PC-3 (cell line): ENCODE results near the gene WDPCP. TPM values are rescaled to one million over a fixed set of nuclear protein-coding genes. Genes with fewer than 3 reads are reported as not detected.

Experiments
- ATAC-seq: fragments of 200-7000 bp; cut with Tn5 transposase; 2 replicates; pipeline ENCODE4 v1.9.1; 2020; ENCODE audit warnings: mild to moderate bottlenecking, moderate library complexity
- BruUV-seq: library from RNA; stranded (reverse); fragments of 400-500 nt; replicated peaks from 2 replicates; lab custom pipeline; 2021; lab: Mats Ljungman, UMichigan
- CTCF ChIA-PET: fragments of 300-600 bp; sonication (Branson Sonifier 250); formaldehyde crosslinking; loops from one replicate; lab custom pipeline; 2022; ENCODE audit warnings: antibody characterized with exemption; lab: Charles Lee
- POLR2A ChIA-PET: fragments of 300-600 bp; sonication (Branson Sonifier 250); formaldehyde crosslinking; loops from one replicate; lab custom pipeline; 2022; ENCODE audit warnings: antibody characterized with exemption; ENCODE audit not compliant: unreplicated experiment; lab: Charles Lee
- DNase-seq: peaks from one replicate; pipeline ENCODE4 v3.0.0-alpha.2; 2015
- H2AFZ ChIP-seq: fragments of 300-600 bp; sonication (generic); 2 replicates; pipeline ENCODE4 v1.6.0; 2016; ENCODE audit warnings: antibody characterized with exemption, low read length
- H3F3A ChIP-seq: fragments of 300-600 bp; sonication (generic); one replicate; pipeline ENCODE4 v1.6.0; 2017; ENCODE audit warnings: antibody characterized with exemption, low read length, control low read depth, mild to moderate bottlenecking; ENCODE audit not compliant: unreplicated experiment
- H3K27ac ChIP-seq: fragments of 300-600 bp; sonication (generic); 2 replicates; pipeline ENCODE4 v1.5.1; 2016; ENCODE audit warnings: mild to moderate bottlenecking, low read length
- H3K27me3 ChIP-seq: fragments of 300-600 bp; sonication (generic); 2 replicates; pipeline ENCODE4 v1.6.1; 2016; ENCODE audit warnings: low read length, mixed read lengths
- H3K36me3 ChIP-seq: fragments of 300-600 bp; sonication (generic); 2 replicates; pipeline ENCODE4 v1.6.1; 2016; ENCODE audit warnings: low read depth, mixed run types, low read length, mixed read lengths
- H3K4me1 ChIP-seq: fragments of 300-600 bp; sonication (generic); 2 replicates; pipeline ENCODE4 v1.5.1; 2016; ENCODE audit warnings: low read length; ENCODE audit not compliant: insufficient read depth
- H3K4me2 ChIP-seq: fragments of 300-600 bp; sonication (generic); 2 replicates; pipeline ENCODE4 v1.6.0; 2016; ENCODE audit warnings: low read length
- H3K4me3 ChIP-seq: fragments of 300-600 bp; sonication (generic); 2 replicates; pipeline ENCODE4 v1.5.1; 2016; ENCODE audit warnings: mild to moderate bottlenecking, low read length, mixed read lengths
- H3K79me2 ChIP-seq: fragments of 300-600 bp; sonication (generic); 2 replicates; pipeline ENCODE4 v1.6.1; 2017; ENCODE audit warnings: low read length, mixed read lengths
- H3K9ac ChIP-seq: fragments of 300-600 bp; sonication (generic); 2 replicates; pipeline ENCODE4 v1.6.0; 2016; ENCODE audit warnings: mild to moderate bottlenecking, low read length
- H3K9me2 ChIP-seq: fragments of 300-600 bp; sonication (generic); replicated peaks from 2 replicates; pipeline ENCODE4 v1.6.1; 2016; ENCODE audit warnings: mixed run types, low read length, mixed read lengths
- H3K9me3 ChIP-seq: fragments of 300-600 bp; sonication (generic); 2 replicates; pipeline ENCODE4 v1.6.1; 2016; ENCODE audit warnings: low read length, mixed read lengths
- H4K20me1 ChIP-seq: fragments of 300-600 bp; sonication (generic); 2 replicates; pipeline ENCODE4 v1.6.1; 2016; ENCODE audit warnings: low read length, mixed read lengths
- EZH2 ChIP-seq: fragments of 300-600 bp; sonication (generic); IDR thresholded peaks from one replicate; pipeline ENCODE4 v1.6.1; 2017; ENCODE audit warnings: antibody characterized with exemption, mild to moderate bottlenecking, low read length; ENCODE audit not compliant: unreplicated experiment
- EZH2phosphoT487 ChIP-seq: fragments of 300-600 bp; sonication (generic); IDR thresholded peaks from 2 replicates; pipeline ENCODE4 v1.6.1; 2018; ENCODE audit warnings: mild to moderate bottlenecking, antibody characterized with exemption, low read length, borderline replicate concordance
- intact Hi-C: fragments of 100-400 bp; cut with micrococcal nuclease; formaldehyde crosslinking; loops from 2 replicates; pipeline ENCODE4 v1.9.0; 2023
- total RNA-seq: library from RNA; depleted of rRNA; stranded (reverse); fragments of >200 nt; gene quantifications from 2 replicates; pipeline ENCODE4 v1.2.3, GENCODE V29; 2014
- TF ChIP-seq, protein P1 (sequence below): fragments of 300-600 bp; sonication (generic); conservative IDR thresholded peaks from 2 replicates; pipeline ENCODE4 v1.5.1; 2017; ENCODE audit warnings: antibody characterized with exemption, low read depth, mild to moderate bottlenecking, low read length

WDPCP gene
- total RNA-seq, 1 experiment from 2014 or later = 4.0 TPM

GRCh38 chr2:63622751-63623150 lies 34.5 kb upstream of the WDPCP start:
- no peak for ATAC-seq
- ChIA-PET POLR2A (no interaction called here), CTCF (no interaction called here)
- no peak overlapping the region for H3K27ac ChIP-seq
- H3K79me2 ChIP-seq = no peaks in the 10 kb centered on the region
- H3K9me2 ChIP-seq = no peaks in the 10 kb centered on the region
- no peaks in the 10 kb centered on the region for H3F3A ChIP-seq
- no peak overlapping the region for H2AFZ ChIP-seq
- H3K9ac ChIP-seq = no peak overlapping the region
- intact Hi-C loops = no loop called here
- no peak overlapping the region for H3K4me3 ChIP-seq
- DNase-seq = no peak
- H3K27me3 ChIP-seq = no peaks in the 10 kb centered on the region
- TF ChIP-seq, protein P1, sequence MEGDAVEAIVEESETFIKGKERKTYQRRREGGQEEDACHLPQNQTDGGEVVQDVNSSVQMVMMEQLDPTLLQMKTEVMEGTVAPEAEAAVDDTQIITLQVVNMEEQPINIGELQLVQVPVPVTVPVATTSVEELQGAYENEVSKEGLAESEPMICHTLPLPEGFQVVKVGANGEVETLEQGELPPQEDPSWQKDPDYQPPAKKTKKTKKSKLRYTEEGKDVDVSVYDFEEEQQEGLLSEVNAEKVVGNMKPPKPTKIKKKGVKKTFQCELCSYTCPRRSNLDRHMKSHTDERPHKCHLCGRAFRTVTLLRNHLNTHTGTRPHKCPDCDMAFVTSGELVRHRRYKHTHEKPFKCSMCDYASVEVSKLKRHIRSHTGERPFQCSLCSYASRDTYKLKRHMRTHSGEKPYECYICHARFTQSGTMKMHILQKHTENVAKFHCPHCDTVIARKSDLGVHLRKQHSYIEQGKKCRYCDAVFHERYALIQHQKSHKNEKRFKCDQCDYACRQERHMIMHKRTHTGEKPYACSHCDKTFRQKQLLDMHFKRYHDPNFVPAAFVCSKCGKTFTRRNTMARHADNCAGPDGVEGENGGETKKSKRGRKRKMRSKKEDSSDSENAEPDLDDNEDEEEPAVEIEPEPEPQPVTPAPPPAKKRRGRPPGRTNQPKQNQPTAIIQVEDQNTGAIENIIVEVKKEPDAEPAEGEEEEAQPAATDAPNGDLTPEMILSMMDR = no peak
- TF ChIP-seq EZH2phosphoT487 (no peak), EZH2 (no peak)
- no TSS peak for BruUV-seq
- H3K4me1 ChIP-seq = no peaks in the 10 kb centered on the region
- H3K9me3 ChIP-seq = no peaks in the 10 kb centered on the region
- no peaks in the 10 kb centered on the region for H3K36me3 ChIP-seq
- H4K20me1 ChIP-seq = no peaks in the 10 kb centered on the region
- no peak overlapping the region for H3K4me2 ChIP-seq

GRCh38 chr2:63619328-63619727 lies 31.1 kb upstream of the WDPCP start:
- H3F3A ChIP-seq = peaks cover 4% of the 10 kb centered on the region
- BruUV-seq = no TSS peak
- intact Hi-C loops = loop anchor here (10.0 kb wide), 1 partner anchor 245 kb away; no protein-coding TSS in a partner anchor
- no peak overlapping the region for H2AFZ ChIP-seq
- no peak overlapping the region for H3K4me3 ChIP-seq
- no peaks in the 10 kb centered on the region for H4K20me1 ChIP-seq
- H3K9ac ChIP-seq = no peak overlapping the region
- H3K79me2 ChIP-seq = no peaks in the 10 kb centered on the region
- TF ChIP-seq EZH2 (no peak), EZH2phosphoT487 (no peak)
- TF ChIP-seq, protein P1 = no peak
- ChIA-PET POLR2A (no interaction called here), CTCF (no interaction called here)
- H3K27ac ChIP-seq = no peak overlapping the region
- H3K9me3 ChIP-seq = no peaks in the 10 kb centered on the region
- H3K27me3 ChIP-seq = no peaks in the 10 kb centered on the region
- DNase-seq (no peak), ATAC-seq (no peak)
- H3K4me2 ChIP-seq = no peak overlapping the region
- no peaks in the 10 kb centered on the region for H3K36me3 ChIP-seq
- no peaks in the 10 kb centered on the region for H3K9me2 ChIP-seq
- H3K4me1 ChIP-seq = peaks cover 21% of the 10 kb centered on the region

GRCh38 chr2:63617366-63617765 lies 29.1 kb upstream of the WDPCP start:
- H3F3A ChIP-seq = peaks cover 4% of the 10 kb centered on the region
- H3K9me2 ChIP-seq = no peaks in the 10 kb centered on the region
- intact Hi-C loops = loop anchor here (10.0 kb wide), 1 partner anchor 247 kb away; no protein-coding TSS in a partner anchor
- no peaks in the 10 kb centered on the region for H3K27me3 ChIP-seq
- H3K36me3 ChIP-seq = no peaks in the 10 kb centered on the region
- POLR2A ChIA-PET = no interaction called here
- DNase-seq = no peak
- CTCF ChIA-PET = no interaction called here
- no TSS peak for BruUV-seq
- H3K27ac ChIP-seq = no peak overlapping the region
- no peaks in the 10 kb centered on the region for H3K9me3 ChIP-seq
- H3K4me1 ChIP-seq = peaks cover 33% of the 10 kb centered on the region
- no peak overlapping the region for H2AFZ ChIP-seq
- no peaks in the 10 kb centered on the region for H3K79me2 ChIP-seq
- TF ChIP-seq EZH2phosphoT487 = no peak
- no peak for ATAC-seq
- no peak overlapping the region for H3K4me2 ChIP-seq
- H4K20me1 ChIP-seq = no peaks in the 10 kb centered on the region
- H3K4me3 ChIP-seq = no peak overlapping the region
- H3K9ac ChIP-seq = no peak overlapping the region
